K562 (cell line): ENCODE data around the gene PRAME. TPM values are rescaled to one million over a fixed set of nuclear protein-coding genes. Genes with fewer than 3 reads are reported as not detected.

ENCODE experiments used
- ATAC-seq: fragments of 200-7000 bp; cut with Tn5 transposase; 3 replicates; pipeline ENCODE4 v1.9.1; 2020; ENCODE audit warnings: moderate library complexity
- BruUV-seq: library from RNA; stranded (reverse); fragments of 400-500 nt; replicated peaks from 2 replicates; lab custom pipeline; 2021; lab: Mats Ljungman, UMichigan
- CTCF ChIA-PET: fragments of 300-600 bp; formaldehyde crosslinking; extraction: SDS; loops from one replicate; lab custom pipeline; 2021; ENCODE audit warnings: low intra/inter-chr PET ratio; lab: Yijun Ruan, JAX
- POLR2A ChIA-PET: fragments of 300-600, 350-650 bp; sonication (Branson Sonifier 250); formaldehyde crosslinking; extraction: SDS; loops from one replicate; lab custom pipeline; 2021; ENCODE audit warnings: antibody characterized with exemption, inconsistent platforms; lab: Yijun Ruan, JAX
- DNase-seq, 4 experiments: peaks; one replicate each; pipeline versions ENCODE4 v3.0.0 to v3.0.0-alpha.2; 2011 to 2018; ENCODE audit warnings: low spot score in 3 of 4, mixed read lengths in 3 of 4; ENCODE audit errors: extremely low read depth in 1 of 4
- FAIRE-seq: peaks from 2 replicates; lab custom pipeline; 2011; peaks lifted over from hg19 to GRCh38; lab: Jason Lieb, UNC
- H2AFZ ChIP-seq: 2 replicates; pipeline ENCODE4 v1.6.0; 2011; ENCODE audit warnings: low read depth, low read length, control low read depth, inconsistent platforms
- H3K27ac ChIP-seq: fragments of 200-600 bp; 3 replicates; pipeline ENCODE4 v1.8.0; 2011; ENCODE audit warnings: low read depth, mild to moderate bottlenecking, control low read depth, inconsistent platforms, low read length, moderate library complexity, mixed read lengths; ENCODE audit errors: extremely low read depth
- H3K27me3 ChIP-seq, 2 experiments: fragments of 300-600 bp in 1 of 2; 2 replicates in 1 of 2; 3 replicates in 1 of 2; pipeline versions ENCODE4 v1.6.0 to v1.8.0; 2011; ENCODE audit warnings: inconsistent platforms in 2 of 2, low read length in 2 of 2, mild to moderate bottlenecking in 1 of 2, mixed read lengths in 1 of 2, moderate library complexity in 1 of 2; ENCODE audit not compliant: control insufficient read depth in 2 of 2, insufficient read depth in 2 of 2
- H3K36me3 ChIP-seq: fragments of 300-600 bp; 3 replicates; pipeline ENCODE4 v1.8.0; 2011; ENCODE audit warnings: mild to moderate bottlenecking, low read length, inconsistent platforms; ENCODE audit not compliant: control insufficient read depth, insufficient read depth
- H3K4me1 ChIP-seq, 2 experiments: fragments of 200-600 bp in 1 of 2; replicated peaks in 1 of 2; 2 replicates in 1 of 2; 3 replicates in 1 of 2; pipeline versions ENCODE4 v1.5.1 to v1.8.0; 2011; ENCODE audit warnings: inconsistent platforms in 2 of 2, low read length in 2 of 2, mild to moderate bottlenecking in 1 of 2, mixed read lengths in 1 of 2, moderate library complexity in 1 of 2; ENCODE audit not compliant: control insufficient read depth in 2 of 2, insufficient read depth in 2 of 2
- H3K4me2 ChIP-seq: 2 replicates; pipeline ENCODE4 v1.6.1; 2011; ENCODE audit warnings: low read length, control low read depth, inconsistent platforms, mixed read lengths; ENCODE audit not compliant: insufficient read depth
- H3K4me3 ChIP-seq: fragments of 200-600 bp; sonication (generic), shearing (Covaris generic); 2 replicates; pipeline ENCODE4 v1.5.1; 2016; ENCODE audit warnings: control low read depth, inconsistent platforms
- H3K79me2 ChIP-seq: fragments of 200-600 bp; 3 replicates; pipeline ENCODE4 v1.8.0; 2011; ENCODE audit warnings: low read length, inconsistent platforms; ENCODE audit not compliant: control insufficient read depth, insufficient read depth
- H3K9ac ChIP-seq, 2 experiments: 2 replicates each; pipeline versions ENCODE4 v1.6.0 to v1.6.1; 2011; ENCODE audit warnings: low read depth in 2 of 2, low read length in 2 of 2, control low read depth in 1 of 2, inconsistent platforms in 1 of 2, mild to moderate bottlenecking in 1 of 2, mixed read lengths in 1 of 2; ENCODE audit not compliant: insufficient read depth in 1 of 2
- H3K9me1 ChIP-seq: one replicate; pipeline ENCODE4 v1.6.0; 2011; ENCODE audit warnings: inconsistent platforms, mild to moderate bottlenecking, low read length, moderate library complexity; ENCODE audit not compliant: control insufficient read depth, insufficient read depth
- H3K9me3 ChIP-seq: replicated peaks from 2 replicates; pipeline ENCODE4 v1.5.1; 2011; ENCODE audit warnings: low read depth, low read length, inconsistent platforms; ENCODE audit not compliant: control insufficient read depth, insufficient read depth
- H4K20me1 ChIP-seq: replicated peaks from 2 replicates; pipeline ENCODE4 v1.6.1; 2011; ENCODE audit warnings: low read length, inconsistent platforms, mixed read lengths; ENCODE audit not compliant: control insufficient read depth, insufficient read depth
- DPF2 ChIP-seq: fragments of 450-650 bp; IDR thresholded peaks from 2 replicates; pipeline ENCODE4 v1.6.1; 2016
- FOXK1 ChIP-seq: sonication (generic); formaldehyde crosslinking; IDR thresholded peaks from 2 replicates; pipeline ENCODE4 v1.8.0; 2022; ENCODE audit warnings: missing genetic modification reagents, mild to moderate bottlenecking, borderline replicate concordance
- MEIS2 ChIP-seq: fragments of 450-650 bp; IDR thresholded peaks from 2 replicates; pipeline ENCODE4 v1.6.1; 2014; ENCODE audit warnings: mild to moderate bottlenecking; ENCODE audit not compliant: partially characterized antibody
- NFXL1 ChIP-seq: fragments of 450-650 bp; formaldehyde crosslinking; IDR thresholded peaks from 2 replicates; pipeline ENCODE4 v1.4.0; 2021; ENCODE audit warnings: mild to moderate bottlenecking
- POLR2AphosphoS2 ChIP-seq: IDR thresholded peaks from 2 replicates; pipeline ENCODE4 v1.6.1; 2012; ENCODE audit warnings: low read length, improper control_type of control experiment
- TGIF2 ChIP-seq: sonication (generic); formaldehyde crosslinking; IDR thresholded peaks from 2 replicates; pipeline ENCODE4 v1.8.1; 2022; ENCODE audit warnings: mild to moderate bottlenecking, missing genetic modification reagents, moderate library complexity
- ZNF174 ChIP-seq: fragments of 250-450 bp; sonication (Bioruptor Pico); IDR thresholded peaks from 2 replicates; pipeline ENCODE4 v1.4.0; 2020; ENCODE audit warnings: mild to moderate bottlenecking
- WGBS: fragments of 100-300 bp; shearing (Covaris generic); methylation state at CpG from one replicate; pipeline ENCODE4 v1.1.6; 2016; ENCODE audit warnings: low coverage, mixed read lengths; ENCODE audit not compliant: insufficient coverage; ENCODE audit errors: missing lambda C conversion rate; 5-methylcytosine and 5-hydroxymethylcytosine counted together
- in situ Hi-C: fragments of 300-500 bp; cut with MboI; formaldehyde crosslinking; loops from 4 replicates; pipeline ENCODE4 v1.15.0; 2018; ENCODE audit warnings: inconsistent platforms, mixed read lengths
- intact Hi-C: fragments of 100-400 bp; cut with micrococcal nuclease; formaldehyde crosslinking; loops from 2 replicates; pipeline ENCODE4 v1.14.2; 2022
- polyA plus RNA-seq, 8 experiments: library from polyadenylated mRNA; depleted of rRNA in 4 of 8; stranded (reverse) in 5 of 8; unstranded in 3 of 8; fragments of >200 nt; fragmentation: Nextera tagmentation in 2 of 8; fragmentation: Illumina TruSeq in 1 of 8; extraction: Ambion mirVana in 2 of 8; extraction: Trizol in 1 of 8; gene quantifications; 2 replicates each; pipeline versions ENCODE4 v1.2.1 to v1.2.3, GENCODE V29; 2011 to 2014; ENCODE audit warnings: inconsistent platforms in 1 of 8, missing spikeins in 1 of 8
- total RNA-seq, 7 experiments: library from RNA; depleted of rRNA in 6 of 7; stranded (reverse); fragments of >200 nt in 6 of 7; fragmentation: Illumina TruSeq in 2 of 7; extraction: Trizol in 2 of 7; gene quantifications; 2 replicates each; pipeline versions ENCODE4 v1.2.1 to v1.2.3, GENCODE V29; 2011 to 2021; ENCODE audit warnings: low replicate concordance in 1 of 7
- TF ChIP-seq, protein P1 (sequence below): conservative IDR thresholded peaks from 2 replicates; pipeline ENCODE4 v1.6.1; 2011; ENCODE audit warnings: low read depth, mild to moderate bottlenecking, low read length; ENCODE audit not compliant: control insufficient read depth
- TF ChIP-seq, protein P2 (sequence below): fragments of 250-450 bp; sonication (Bioruptor Pico); IDR thresholded peaks from 2 replicates; pipeline ENCODE4 v1.8.0; 2022; ENCODE audit warnings: inconsistent platforms, mild to moderate bottlenecking, moderate library complexity, borderline replicate concordance
- TF ChIP-seq, protein P3 (sequence below): fragments of 450-650 bp; IDR thresholded peaks from 2 replicates; pipeline ENCODE4 v1.6.1; 2016; ENCODE audit warnings: borderline replicate concordance
- TF ChIP-seq, protein P4 (sequence below): sonication (generic); formaldehyde crosslinking; IDR thresholded peaks from 2 replicates; pipeline ENCODE4 v1.8.1; 2023; ENCODE audit warnings: missing genetic modification reagents, mild to moderate bottlenecking, borderline replicate concordance
- TF ChIP-seq, protein P5 (sequence below): fragments of 250-450 bp; sonication (Bioruptor Pico); IDR thresholded peaks from 2 replicates; pipeline ENCODE4 v1.6.1; 2021; ENCODE audit warnings: mild to moderate bottlenecking

Gene PRAME
- total and polyA plus RNA-seq, 9 of the 15 experiments (the other 6 are each of a cell fraction or from before 2014, with no cell fraction given) = 662 to 2,141 (median 1,142) TPM

DNA sequence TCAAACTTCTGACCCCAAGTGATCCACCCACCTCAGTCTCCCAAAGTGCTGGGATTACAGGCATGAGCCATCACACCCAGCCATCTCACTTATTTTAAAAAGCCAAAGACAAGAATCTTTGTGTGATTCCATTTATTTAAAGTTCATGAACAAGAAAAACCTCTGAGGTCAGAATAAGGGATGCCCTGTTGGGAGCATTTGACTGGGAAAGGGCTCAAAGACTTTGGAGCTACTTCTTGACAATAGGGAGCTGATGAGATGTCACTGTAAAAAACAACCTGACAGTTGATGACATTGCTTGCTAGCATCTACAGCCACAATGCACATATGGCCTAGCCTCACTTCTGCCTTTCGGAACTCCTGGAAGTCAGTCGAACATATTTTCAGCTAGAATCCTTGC is 45.4 kb downstream of the PRAME start:
- POLR2A ChIA-PET = interaction anchor here (0.7 to 14.7 kb wide), 9 partner anchors 7 to 329 kb away, joined by 3 to 289 read pairs (median 4); partner anchors contain the start of gene ZNF280B
- Histone ChIP-seq H3K9me3 (peaks cover 23% of the 10 kb centered on the region), H3K4me3 (no peak overlapping the region), H2AFZ (no peak overlapping the region), H3K27ac (no peak overlapping the region), H4K20me1 (no peaks in the 10 kb centered on the region), H3K4me1 (peaks cover 6 to 9% of the 10 kb centered on the region in 2 experiments; a peak in 4 of 5 replicates), H3K9me1 (no peaks in the 10 kb centered on the region), H3K27me3 (no peaks in the 10 kb centered on the region), H3K36me3 (peaks cover 39% of the 10 kb centered on the region), H3K4me2 (no peak overlapping the region), H3K79me2 (peaks cover 12% of the 10 kb centered on the region), H3K9ac (no peak overlapping the region)
- 87% methylated on average over 2 of the region's 2 CpGs for WGBS
- BruUV-seq = no TSS peak
- intact Hi-C loops (no loop called here), in situ Hi-C loops (no loop called here)
- ATAC-seq = no peak
- FAIRE-seq = no peak
- CTCF ChIA-PET = interaction anchor here (0.7 kb wide), 1 partner anchor 76 kb away, joined by 4 read pairs; no protein-coding TSS in a partner anchor
- DNase-seq = no peak
- TF ChIP-seq, protein P1, sequence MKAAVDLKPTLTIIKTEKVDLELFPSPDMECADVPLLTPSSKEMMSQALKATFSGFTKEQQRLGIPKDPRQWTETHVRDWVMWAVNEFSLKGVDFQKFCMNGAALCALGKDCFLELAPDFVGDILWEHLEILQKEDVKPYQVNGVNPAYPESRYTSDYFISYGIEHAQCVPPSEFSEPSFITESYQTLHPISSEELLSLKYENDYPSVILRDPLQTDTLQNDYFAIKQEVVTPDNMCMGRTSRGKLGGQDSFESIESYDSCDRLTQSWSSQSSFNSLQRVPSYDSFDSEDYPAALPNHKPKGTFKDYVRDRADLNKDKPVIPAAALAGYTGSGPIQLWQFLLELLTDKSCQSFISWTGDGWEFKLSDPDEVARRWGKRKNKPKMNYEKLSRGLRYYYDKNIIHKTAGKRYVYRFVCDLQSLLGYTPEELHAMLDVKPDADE = no peak
- TF ChIP-seq TGIF2 (CRISPR knock-in tag) = 0 out of 2 replicates have a peak, but pooled peaks have one; percentile 63
- TF ChIP-seq DPF2 = no peak
- TF ChIP-seq NFXL1 (CRISPR knock-in tag) = no peak
- TF ChIP-seq, protein P2, sequence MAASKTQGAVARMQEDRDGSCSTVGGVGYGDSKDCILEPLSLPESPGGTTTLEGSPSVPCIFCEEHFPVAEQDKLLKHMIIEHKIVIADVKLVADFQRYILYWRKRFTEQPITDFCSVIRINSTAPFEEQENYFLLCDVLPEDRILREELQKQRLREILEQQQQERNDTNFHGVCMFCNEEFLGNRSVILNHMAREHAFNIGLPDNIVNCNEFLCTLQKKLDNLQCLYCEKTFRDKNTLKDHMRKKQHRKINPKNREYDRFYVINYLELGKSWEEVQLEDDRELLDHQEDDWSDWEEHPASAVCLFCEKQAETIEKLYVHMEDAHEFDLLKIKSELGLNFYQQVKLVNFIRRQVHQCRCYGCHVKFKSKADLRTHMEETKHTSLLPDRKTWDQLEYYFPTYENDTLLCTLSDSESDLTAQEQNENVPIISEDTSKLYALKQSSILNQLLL = no peak
- TF ChIP-seq, protein P3, sequence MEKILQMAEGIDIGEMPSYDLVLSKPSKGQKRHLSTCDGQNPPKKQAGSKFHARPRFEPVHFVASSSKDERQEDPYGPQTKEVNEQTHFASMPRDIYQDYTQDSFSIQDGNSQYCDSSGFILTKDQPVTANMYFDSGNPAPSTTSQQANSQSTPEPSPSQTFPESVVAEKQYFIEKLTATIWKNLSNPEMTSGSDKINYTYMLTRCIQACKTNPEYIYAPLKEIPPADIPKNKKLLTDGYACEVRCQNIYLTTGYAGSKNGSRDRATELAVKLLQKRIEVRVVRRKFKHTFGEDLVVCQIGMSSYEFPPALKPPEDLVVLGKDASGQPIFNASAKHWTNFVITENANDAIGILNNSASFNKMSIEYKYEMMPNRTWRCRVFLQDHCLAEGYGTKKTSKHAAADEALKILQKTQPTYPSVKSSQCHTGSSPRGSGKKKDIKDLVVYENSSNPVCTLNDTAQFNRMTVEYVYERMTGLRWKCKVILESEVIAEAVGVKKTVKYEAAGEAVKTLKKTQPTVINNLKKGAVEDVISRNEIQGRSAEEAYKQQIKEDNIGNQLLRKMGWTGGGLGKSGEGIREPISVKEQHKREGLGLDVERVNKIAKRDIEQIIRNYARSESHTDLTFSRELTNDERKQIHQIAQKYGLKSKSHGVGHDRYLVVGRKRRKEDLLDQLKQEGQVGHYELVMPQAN = no peak
- no peak for TF ChIP-seq ZNF174
- TF ChIP-seq, protein P4, sequence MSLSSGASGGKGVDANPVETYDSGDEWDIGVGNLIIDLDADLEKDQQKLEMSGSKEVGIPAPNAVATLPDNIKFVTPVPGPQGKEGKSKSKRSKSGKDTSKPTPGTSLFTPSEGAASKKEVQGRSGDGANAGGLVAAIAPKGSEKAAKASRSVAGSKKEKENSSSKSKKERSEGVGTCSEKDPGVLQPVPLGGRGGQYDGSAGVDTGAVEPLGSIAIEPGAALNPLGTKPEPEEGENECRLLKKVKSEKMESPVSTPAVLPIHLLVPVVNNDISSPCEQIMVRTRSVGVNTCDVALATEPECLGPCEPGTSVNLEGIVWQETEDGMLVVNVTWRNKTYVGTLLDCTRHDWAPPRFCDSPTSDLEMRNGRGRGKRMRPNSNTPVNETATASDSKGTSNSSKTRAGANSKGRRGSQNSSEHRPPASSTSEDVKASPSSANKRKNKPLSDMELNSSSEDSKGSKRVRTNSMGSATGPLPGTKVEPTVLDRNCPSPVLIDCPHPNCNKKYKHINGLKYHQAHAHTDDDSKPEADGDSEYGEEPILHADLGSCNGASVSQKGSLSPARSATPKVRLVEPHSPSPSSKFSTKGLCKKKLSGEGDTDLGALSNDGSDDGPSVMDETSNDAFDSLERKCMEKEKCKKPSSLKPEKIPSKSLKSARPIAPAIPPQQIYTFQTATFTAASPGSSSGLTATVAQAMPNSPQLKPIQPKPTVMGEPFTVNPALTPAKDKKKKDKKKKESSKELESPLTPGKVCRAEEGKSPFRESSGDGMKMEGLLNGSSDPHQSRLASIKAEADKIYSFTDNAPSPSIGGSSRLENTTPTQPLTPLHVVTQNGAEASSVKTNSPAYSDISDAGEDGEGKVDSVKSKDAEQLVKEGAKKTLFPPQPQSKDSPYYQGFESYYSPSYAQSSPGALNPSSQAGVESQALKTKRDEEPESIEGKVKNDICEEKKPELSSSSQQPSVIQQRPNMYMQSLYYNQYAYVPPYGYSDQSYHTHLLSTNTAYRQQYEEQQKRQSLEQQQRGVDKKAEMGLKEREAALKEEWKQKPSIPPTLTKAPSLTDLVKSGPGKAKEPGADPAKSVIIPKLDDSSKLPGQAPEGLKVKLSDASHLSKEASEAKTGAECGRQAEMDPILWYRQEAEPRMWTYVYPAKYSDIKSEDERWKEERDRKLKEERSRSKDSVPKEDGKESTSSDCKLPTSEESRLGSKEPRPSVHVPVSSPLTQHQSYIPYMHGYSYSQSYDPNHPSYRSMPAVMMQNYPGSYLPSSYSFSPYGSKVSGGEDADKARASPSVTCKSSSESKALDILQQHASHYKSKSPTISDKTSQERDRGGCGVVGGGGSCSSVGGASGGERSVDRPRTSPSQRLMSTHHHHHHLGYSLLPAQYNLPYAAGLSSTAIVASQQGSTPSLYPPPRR (CRISPR knock-in tag) = no peak
- TF ChIP-seq, protein P5, sequence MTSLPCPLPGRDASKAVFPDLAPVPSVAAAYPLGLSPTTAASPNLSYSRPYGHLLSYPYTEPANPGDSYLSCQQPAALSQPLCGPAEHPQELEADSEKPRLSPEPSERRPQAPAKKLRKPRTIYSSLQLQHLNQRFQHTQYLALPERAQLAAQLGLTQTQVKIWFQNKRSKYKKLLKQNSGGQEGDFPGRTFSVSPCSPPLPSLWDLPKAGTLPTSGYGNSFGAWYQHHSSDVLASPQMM (CRISPR knock-in tag) = no peak
- TF ChIP-seq FOXK1 (CRISPR knock-in tag) = no peak
- TF ChIP-seq MEIS2 = no peak
- TF ChIP-seq POLR2AphosphoS2 = no peak
